ENCODE measurements around the gene SCNN1A. TPM values are rescaled to one million over a fixed set of nuclear protein-coding genes. Genes with fewer than 3 reads are reported as not detected.

Gene SCNN1A
- total RNA-seq: 100 to 1,000 TPM; 153 to 594 (median 346) TPM

- H3K9me3 ChIP-seq: no peaks in the 10 kb centered on the region
- peak; percentile 83 to 90 for DNase-seq
- peak within 1 kb of the TSS in 3 of 4 donors; percentile 47 to 53 (median 49) for H3K4me3 ChIP-seq
- peaks cover 58 to 67% (median 65%) of the 10 kb centered on the region in 4 donors for H3K4me1 ChIP-seq
- H3K27me3 ChIP-seq: no peaks in the 10 kb centered on the region
- peak in 1 of 4 donors; percentile 39 for TF ChIP-seq EP300 (IDR thresholded peaks at IDR 0.05)
- peak in 3 of 4 donors; percentile 22 to 93 (median 88) for TF ChIP-seq POLR2A (IDR thresholded peaks at IDR 0.05)
- peak; percentile 67 to 84 for TF ChIP-seq POLR2AphosphoS5 (IDR thresholded peaks at IDR 0.05)
- no peak for TF ChIP-seq CTCF (IDR thresholded peaks at IDR 0.05)
- WGBS, 2 donors: 83 to 84% methylated on average over 11 to 14 of the region's 15 CpGs
- ATAC-seq (ENCODE audit: low FRiP score in 2 of 2): peak; percentile 4 to 74
- H3K36me3 ChIP-seq: no peaks in the 10 kb centered on the region
- H3K27ac ChIP-seq: peak within 1 kb of the TSS; percentile 82 to 92 (median 88)
These were observed at the start of gene SCNN1A for GRCh38 chr12:6375269-6376078. Gene SCNN1A (minus strand): TSS chr12:6375563. CDS start chr12:6374783, 780 bp downstream.

GRCh38 chr12:6424866-6425265 lies 49.5 kb upstream of the SCNN1A start:
- H3K27me3 ChIP-seq: no peaks in the 10 kb centered on the region
- H3K36me3 ChIP-seq: no peaks in the 10 kb centered on the region
- no peak overlapping the region for H3K4me3 ChIP-seq
- no peak overlapping the region for H3K27ac ChIP-seq
- no peaks in the 10 kb centered on the region for H3K9me3 ChIP-seq
- ATAC-seq (ENCODE audit: low FRiP score in 2 of 2): no peak
- TF ChIP-seq POLR2A (IDR thresholded peaks at IDR 0.05) (no peak), CTCF (IDR thresholded peaks at IDR 0.05) (no peak), EP300 (IDR thresholded peaks at IDR 0.05) (no peak), POLR2AphosphoS5 (IDR thresholded peaks at IDR 0.05) (no peak)
- DNase-seq: no peak
- H3K4me1 ChIP-seq: peaks cover 11 to 18% (median 13%) of the 10 kb centered on the region in 4 donors
- 72 to 79% methylated on average over 4 to 8 of the region's 8 CpGs for WGBS, 2 donors

- no peak for DNase-seq
- Histone ChIP-seq H3K36me3 (no peaks in the 10 kb centered on the region), H3K9me3 (no peaks in the 10 kb centered on the region), H3K27me3 (no peaks in the 10 kb centered on the region), H3K4me1 (peaks cover 11 to 18% (median 13%) of the 10 kb centered on the region in 4 donors), H3K4me3 (no peak overlapping the region), H3K27ac (peak overlapping the region in 1 of 4 donors; percentile 27)
- ATAC-seq (ENCODE audit: low FRiP score in 2 of 2): peak in 1 of 2 donors; percentile 10
- WGBS, 2 donors: 45 to 49% methylated on average over 5 to 6 of the region's 6 CpGs
- TF ChIP-seq POLR2AphosphoS5 (IDR thresholded peaks at IDR 0.05) (no peak), POLR2A (IDR thresholded peaks at IDR 0.05) (no peak), CTCF (IDR thresholded peaks at IDR 0.05) (no peak), EP300 (IDR thresholded peaks at IDR 0.05) (no peak)
These were observed 48.6 kb upstream of the SCNN1A start for GRCh38 chr12:6424008-6424347.

- ATAC-seq (ENCODE audit: low FRiP score in 2 of 2) (peak; percentile 95 to 98), DNase-seq (peak in 1 of 2 donors; percentile 93)
- peak; percentile 79 to 95 (median 88) for TF ChIP-seq CTCF (IDR thresholded peaks at IDR 0.05)
- no peak for TF ChIP-seq EP300 (IDR thresholded peaks at IDR 0.05)
- peak; percentile 56 to 61 for TF ChIP-seq POLR2AphosphoS5 (IDR thresholded peaks at IDR 0.05)
- no peak overlapping the region for H3K4me3 ChIP-seq
- 1 to 4% methylated on average over 6 to 9 of the region's 9 CpGs for WGBS, 2 donors
- no peaks in the 10 kb centered on the region for H3K27me3 ChIP-seq
- no peaks in the 10 kb centered on the region for H3K36me3 ChIP-seq
- no peaks in the 10 kb centered on the region for H3K9me3 ChIP-seq
- peaks cover 11 to 18% (median 13%) of the 10 kb centered on the region in 4 donors for H3K4me1 ChIP-seq
- H3K27ac ChIP-seq: peak overlapping the region in 1 of 4 donors; percentile 27
These were observed 48.1 kb upstream of the SCNN1A start for GRCh38 chr12:6423267-6424007.

Data from upper lobe of left lung (tissue), 6 donors.